A673 (cell line): Measurements from ENCODE around the gene XPNPEP2. TPM values are rescaled to one million over a fixed set of nuclear protein-coding genes. Genes with fewer than 3 reads are reported as not detected.

ENCODE experiments used
- BruUV-seq: library from RNA; stranded (reverse); fragments of 400-500 nt; replicated peaks from 2 replicates; lab custom pipeline; 2021; lab: Mats Ljungman, UMichigan
- CTCF ChIA-PET: fragments of 300-600 bp; sonication (Branson Sonifier 250); formaldehyde crosslinking; loops from one replicate; lab custom pipeline; 2022; ENCODE audit warnings: antibody characterized with exemption; lab: Charles Lee
- POLR2A ChIA-PET: fragments of 300-600 bp; sonication (Branson Sonifier 250); formaldehyde crosslinking; loops from one replicate; lab custom pipeline; 2022; ENCODE audit warnings: antibody characterized with exemption; ENCODE audit not compliant: low non-redundant PET; lab: Charles Lee
- DNase-seq: peaks from one replicate; pipeline ENCODE4 v3.0.0-alpha.2; 2015; ENCODE audit warnings: low spot score
- H3K27ac ChIP-seq: fragments of 200-600 bp; sonication (generic); 2 replicates; pipeline ENCODE4 v1.5.1; 2016; ENCODE audit warnings: mixed run types, low read depth, mild to moderate bottlenecking, mixed read lengths, antibody characterized with exemption, low read length; ENCODE audit not compliant: poor library complexity, severe bottlenecking
- H3K27me3 ChIP-seq: fragments of 200-600 bp; sonication (generic); replicated peaks from 2 replicates; pipeline ENCODE4 v1.6.1; 2017; ENCODE audit warnings: mixed run types, low read depth, mild to moderate bottlenecking, mixed read lengths, antibody characterized with exemption, low read length; ENCODE audit not compliant: insufficient read depth, poor library complexity
- H3K36me3 ChIP-seq: fragments of 200-600 bp; sonication (generic); 2 replicates; pipeline ENCODE4 v1.6.1; 2016; ENCODE audit warnings: mixed run types, mild to moderate bottlenecking, mixed read lengths, antibody characterized with exemption, low read length; ENCODE audit not compliant: insufficient read depth, poor library complexity, severe bottlenecking
- H3K4me1 ChIP-seq: fragments of 200-600 bp; sonication (generic); 2 replicates; pipeline ENCODE4 v1.6.1; 2017; ENCODE audit warnings: mixed run types, mild to moderate bottlenecking, mixed read lengths, antibody characterized with exemption, low read length; ENCODE audit not compliant: insufficient read depth, poor library complexity, severe bottlenecking
- H3K4me3 ChIP-seq: fragments of 200-600 bp; sonication (generic); 2 replicates; pipeline ENCODE4 v1.5.1; 2016; ENCODE audit warnings: low read depth, mixed run types, mild to moderate bottlenecking, mixed read lengths, low read length; ENCODE audit not compliant: poor library complexity, severe bottlenecking
- H3K9me3 ChIP-seq: fragments of 200-600 bp; sonication (generic); 2 replicates; pipeline ENCODE4 v1.6.1; 2016; ENCODE audit warnings: mixed run types, low read depth, mild to moderate bottlenecking, mixed read lengths, antibody characterized with exemption, low read length; ENCODE audit not compliant: poor library complexity, severe bottlenecking
- EZH2 ChIP-seq: fragments of 200-600 bp; sonication (generic); IDR thresholded peaks from 2 replicates; pipeline ENCODE4 v1.6.1; 2017; ENCODE audit warnings: borderline replicate concordance, low read depth, mild to moderate bottlenecking, mixed read lengths, antibody characterized with exemption, low read length; ENCODE audit not compliant: poor library complexity, severe bottlenecking
- intact Hi-C: fragments of 100-400 bp; cut with micrococcal nuclease; formaldehyde crosslinking; loops from one replicate; pipeline ENCODE4 v1.10.0; 2022; ENCODE audit not compliant: unreplicated experiment
- total RNA-seq: library from RNA; stranded (reverse); gene quantifications from 2 replicates; pipeline ENCODE4 v1.2.3, GENCODE V29; 2021
- TF ChIP-seq, protein P1 (sequence below): fragments of 300-800, 200-600 bp; sonication (generic); conservative IDR thresholded peaks from 2 replicates; pipeline ENCODE4 v1.5.1; 2017; ENCODE audit warnings: low read depth, mild to moderate bottlenecking, antibody characterized with exemption, low read length, moderate library complexity, mixed read lengths

Gene XPNPEP2
- total RNA-seq, 1 experiment from 2014 or later = not detected

DNA sequence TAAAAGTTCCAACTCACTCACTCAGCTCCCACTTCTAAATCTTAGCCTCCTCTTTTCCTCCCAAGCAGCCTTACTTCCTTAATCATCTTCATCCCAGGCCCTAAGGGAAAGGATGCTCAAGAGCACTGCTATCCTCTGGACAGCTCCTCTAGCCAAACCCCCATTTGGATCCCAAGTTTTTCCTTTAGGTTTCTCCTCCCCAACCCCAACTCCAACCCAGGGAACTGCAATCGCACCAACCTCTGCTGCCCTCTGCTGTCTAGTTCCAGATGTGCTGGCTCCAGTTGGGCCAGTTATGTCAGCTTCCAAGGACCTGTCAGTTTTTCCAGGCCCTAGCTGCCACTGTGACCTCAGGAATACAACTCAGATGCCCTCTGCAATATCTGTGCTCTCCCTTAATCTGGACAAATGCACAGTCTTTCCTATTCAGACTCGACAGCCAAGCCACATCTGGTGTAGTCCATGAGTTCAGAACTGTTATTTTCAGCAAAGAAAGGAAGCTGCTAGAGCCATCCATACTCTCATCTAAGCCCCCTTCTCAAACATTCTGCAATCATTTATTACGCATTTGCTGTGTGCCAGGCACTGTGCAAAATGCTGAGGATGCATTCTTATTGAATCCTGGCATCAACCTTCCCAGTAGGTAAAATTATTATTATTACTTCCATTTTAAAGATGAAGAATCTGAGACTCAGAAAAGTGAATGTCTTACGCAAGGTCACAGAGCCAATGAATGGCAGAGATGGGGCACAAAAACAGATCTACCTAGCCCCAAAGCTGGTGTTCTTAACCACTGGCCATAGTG lies 12.3 kb upstream of the XPNPEP2 start:
- no peaks in the 10 kb centered on the region for H3K27me3 ChIP-seq
- no peaks in the 10 kb centered on the region for H3K9me3 ChIP-seq
- TF ChIP-seq EZH2 = no peak
- TF ChIP-seq, protein P1, sequence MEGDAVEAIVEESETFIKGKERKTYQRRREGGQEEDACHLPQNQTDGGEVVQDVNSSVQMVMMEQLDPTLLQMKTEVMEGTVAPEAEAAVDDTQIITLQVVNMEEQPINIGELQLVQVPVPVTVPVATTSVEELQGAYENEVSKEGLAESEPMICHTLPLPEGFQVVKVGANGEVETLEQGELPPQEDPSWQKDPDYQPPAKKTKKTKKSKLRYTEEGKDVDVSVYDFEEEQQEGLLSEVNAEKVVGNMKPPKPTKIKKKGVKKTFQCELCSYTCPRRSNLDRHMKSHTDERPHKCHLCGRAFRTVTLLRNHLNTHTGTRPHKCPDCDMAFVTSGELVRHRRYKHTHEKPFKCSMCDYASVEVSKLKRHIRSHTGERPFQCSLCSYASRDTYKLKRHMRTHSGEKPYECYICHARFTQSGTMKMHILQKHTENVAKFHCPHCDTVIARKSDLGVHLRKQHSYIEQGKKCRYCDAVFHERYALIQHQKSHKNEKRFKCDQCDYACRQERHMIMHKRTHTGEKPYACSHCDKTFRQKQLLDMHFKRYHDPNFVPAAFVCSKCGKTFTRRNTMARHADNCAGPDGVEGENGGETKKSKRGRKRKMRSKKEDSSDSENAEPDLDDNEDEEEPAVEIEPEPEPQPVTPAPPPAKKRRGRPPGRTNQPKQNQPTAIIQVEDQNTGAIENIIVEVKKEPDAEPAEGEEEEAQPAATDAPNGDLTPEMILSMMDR = peak; percentile 70
- H3K36me3 ChIP-seq = no peaks in the 10 kb centered on the region
- peak; percentile 59 for DNase-seq
- intact Hi-C loops = loop anchor here (1.0 kb wide), 1 partner anchor 89 kb away; no protein-coding TSS in a partner anchor
- POLR2A ChIA-PET = no interaction called here
- H3K27ac ChIP-seq = no peak overlapping the region
- H3K4me1 ChIP-seq = no peaks in the 10 kb centered on the region
- no peak overlapping the region for H3K4me3 ChIP-seq
- CTCF ChIA-PET = interaction anchor here (0.8 to 1.5 kb wide), 4 partner anchors 72 to 118 kb away, joined by 4 to 7 read pairs (median 6); partner anchors contain the start of gene APLN
- BruUV-seq = no TSS peak

DNA sequence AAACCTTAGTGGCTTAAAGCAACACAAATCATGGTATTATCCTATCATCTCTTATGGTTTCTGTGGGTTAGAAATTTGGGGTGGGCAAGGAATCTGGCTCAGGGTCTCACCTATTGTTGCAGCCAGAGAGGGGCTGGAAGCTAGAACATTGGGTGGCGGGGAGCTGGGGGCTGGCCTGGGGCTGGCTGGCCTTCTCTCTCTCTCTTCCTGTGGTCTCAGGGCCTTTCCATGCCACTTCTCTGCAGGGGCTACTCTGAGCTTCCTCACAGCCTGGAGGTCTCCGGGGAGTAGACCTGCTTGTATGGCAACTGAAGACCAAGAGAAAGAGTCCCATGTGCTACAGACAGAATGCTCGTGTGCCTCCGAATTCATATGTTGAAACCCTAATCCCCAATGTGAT lies 10.7 kb upstream of the XPNPEP2 start:
- intact Hi-C loops = loop anchor here (2.0 kb wide), 1 partner anchor 121 kb away; no protein-coding TSS in a partner anchor
- Histone ChIP-seq H3K27me3 (no peaks in the 10 kb centered on the region), H3K4me3 (no peak overlapping the region), H3K9me3 (no peaks in the 10 kb centered on the region), H3K4me1 (no peaks in the 10 kb centered on the region), H3K27ac (no peak overlapping the region), H3K36me3 (no peaks in the 10 kb centered on the region)
- ChIA-PET POLR2A (no interaction called here), CTCF (no interaction called here)
- no peak for DNase-seq
- BruUV-seq = no TSS peak
- TF ChIP-seq EZH2 = no peak
- TF ChIP-seq, protein P1 = no peak

DNA sequence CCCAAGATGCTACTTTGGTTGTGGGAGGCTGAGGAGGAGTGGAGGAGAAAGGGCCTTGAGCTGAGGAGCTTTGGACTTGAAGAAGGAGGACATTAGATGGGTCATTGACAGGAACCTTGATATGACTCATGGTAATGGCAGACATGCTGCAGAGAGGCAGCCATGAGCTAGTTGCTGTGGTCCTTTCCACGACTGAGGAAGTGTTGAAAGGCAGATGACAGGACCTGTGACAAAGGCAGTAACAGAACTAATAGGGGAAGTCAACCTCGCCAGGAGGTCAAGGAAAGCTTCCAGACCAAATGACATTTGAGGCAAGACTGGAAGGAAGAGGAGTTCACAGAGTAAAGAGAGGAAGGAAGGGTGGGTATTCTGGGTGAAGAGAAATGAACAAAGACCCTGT lies 7.6 kb upstream of the XPNPEP2 start:
- Histone ChIP-seq H3K9me3 (no peaks in the 10 kb centered on the region), H3K27me3 (no peaks in the 10 kb centered on the region), H3K4me1 (no peaks in the 10 kb centered on the region), H3K36me3 (no peaks in the 10 kb centered on the region), H3K27ac (no peak overlapping the region), H3K4me3 (no peak overlapping the region)
- BruUV-seq = no TSS peak
- POLR2A ChIA-PET = no interaction called here
- intact Hi-C loops = no loop called here
- no peak for TF ChIP-seq EZH2
- TF ChIP-seq, protein P1 = no peak
- no peak for DNase-seq
- CTCF ChIA-PET = no interaction called here
